DOHH2 (cell line): Measurements from ENCODE around the gene LGALS14.

Experiments
- EZH2phosphoT487 ChIP-seq: fragments of 200-600 bp; sonication (generic); IDR thresholded peaks from 2 replicates; pipeline ENCODE4 v1.6.1; 2017; ENCODE audit warnings: borderline replicate concordance, mild to moderate bottlenecking, antibody characterized with exemption, low read length, moderate library complexity, mixed read lengths
- TF ChIP-seq, protein P1 (sequence below): fragments of 200-600 bp; sonication (generic); IDR thresholded peaks from one replicate; pipeline ENCODE4 v1.5.1; 2014; ENCODE audit warnings: antibody characterized with exemption, mild to moderate bottlenecking, low read depth, low read length; ENCODE audit not compliant: poor library complexity, severe bottlenecking

DNA sequence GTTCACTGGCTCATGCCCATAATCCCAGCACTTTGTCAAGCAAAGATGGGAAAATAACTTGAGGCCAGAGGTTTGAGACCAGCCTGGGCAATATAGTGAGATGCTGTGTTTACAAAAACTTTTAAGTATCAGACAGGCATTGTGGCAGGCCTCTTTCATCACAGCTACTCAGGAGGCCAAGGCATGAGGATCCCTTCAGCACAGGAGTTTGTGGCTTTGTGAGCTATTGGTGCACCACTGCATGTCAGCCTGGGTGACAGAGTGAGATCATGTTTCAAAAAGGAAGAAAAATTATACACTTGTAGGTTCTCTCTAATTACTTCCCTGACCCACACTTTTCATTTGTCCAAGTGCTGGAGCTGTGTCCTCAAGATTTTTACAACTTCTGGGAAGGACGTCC, 11.5 kb upstream of the LGALS14 start:
- TF ChIP-seq, protein P1, sequence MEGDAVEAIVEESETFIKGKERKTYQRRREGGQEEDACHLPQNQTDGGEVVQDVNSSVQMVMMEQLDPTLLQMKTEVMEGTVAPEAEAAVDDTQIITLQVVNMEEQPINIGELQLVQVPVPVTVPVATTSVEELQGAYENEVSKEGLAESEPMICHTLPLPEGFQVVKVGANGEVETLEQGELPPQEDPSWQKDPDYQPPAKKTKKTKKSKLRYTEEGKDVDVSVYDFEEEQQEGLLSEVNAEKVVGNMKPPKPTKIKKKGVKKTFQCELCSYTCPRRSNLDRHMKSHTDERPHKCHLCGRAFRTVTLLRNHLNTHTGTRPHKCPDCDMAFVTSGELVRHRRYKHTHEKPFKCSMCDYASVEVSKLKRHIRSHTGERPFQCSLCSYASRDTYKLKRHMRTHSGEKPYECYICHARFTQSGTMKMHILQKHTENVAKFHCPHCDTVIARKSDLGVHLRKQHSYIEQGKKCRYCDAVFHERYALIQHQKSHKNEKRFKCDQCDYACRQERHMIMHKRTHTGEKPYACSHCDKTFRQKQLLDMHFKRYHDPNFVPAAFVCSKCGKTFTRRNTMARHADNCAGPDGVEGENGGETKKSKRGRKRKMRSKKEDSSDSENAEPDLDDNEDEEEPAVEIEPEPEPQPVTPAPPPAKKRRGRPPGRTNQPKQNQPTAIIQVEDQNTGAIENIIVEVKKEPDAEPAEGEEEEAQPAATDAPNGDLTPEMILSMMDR = no peak
- no peak for TF ChIP-seq EZH2phosphoT487
